ENCODE measurements around the gene TSHZ3. TPM values are rescaled to one million over a fixed set of nuclear protein-coding genes. Genes with fewer than 3 reads are reported as not detected.

The TSHZ3 gene
- total RNA-seq, 1 donor from 2014 or later = 6.1 TPM

DNA sequence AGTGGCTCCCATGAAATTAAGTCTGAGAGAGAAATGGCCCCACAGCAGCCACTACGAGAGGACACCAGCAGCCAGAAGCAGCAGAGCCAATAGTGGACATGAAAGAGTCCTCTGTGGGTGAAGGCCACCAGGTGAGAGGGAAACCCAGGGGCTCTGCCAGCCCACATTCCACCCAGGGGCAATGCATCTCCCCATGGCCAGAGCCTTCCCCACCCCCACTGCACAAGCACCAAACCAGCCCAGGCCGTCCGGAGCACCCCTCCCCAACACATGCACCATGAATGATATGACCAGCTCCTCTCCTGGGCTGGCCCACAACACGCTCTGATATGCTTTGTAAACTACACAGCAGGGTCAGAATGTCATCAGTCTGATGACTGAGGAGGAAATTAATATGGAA, 66.9 kb downstream of the TSHZ3 start:
- H4K20me1 ChIP-seq (ENCODE audit: insufficient read depth, low read length) = peaks cover 58% of the 10 kb centered on the region

DNA sequence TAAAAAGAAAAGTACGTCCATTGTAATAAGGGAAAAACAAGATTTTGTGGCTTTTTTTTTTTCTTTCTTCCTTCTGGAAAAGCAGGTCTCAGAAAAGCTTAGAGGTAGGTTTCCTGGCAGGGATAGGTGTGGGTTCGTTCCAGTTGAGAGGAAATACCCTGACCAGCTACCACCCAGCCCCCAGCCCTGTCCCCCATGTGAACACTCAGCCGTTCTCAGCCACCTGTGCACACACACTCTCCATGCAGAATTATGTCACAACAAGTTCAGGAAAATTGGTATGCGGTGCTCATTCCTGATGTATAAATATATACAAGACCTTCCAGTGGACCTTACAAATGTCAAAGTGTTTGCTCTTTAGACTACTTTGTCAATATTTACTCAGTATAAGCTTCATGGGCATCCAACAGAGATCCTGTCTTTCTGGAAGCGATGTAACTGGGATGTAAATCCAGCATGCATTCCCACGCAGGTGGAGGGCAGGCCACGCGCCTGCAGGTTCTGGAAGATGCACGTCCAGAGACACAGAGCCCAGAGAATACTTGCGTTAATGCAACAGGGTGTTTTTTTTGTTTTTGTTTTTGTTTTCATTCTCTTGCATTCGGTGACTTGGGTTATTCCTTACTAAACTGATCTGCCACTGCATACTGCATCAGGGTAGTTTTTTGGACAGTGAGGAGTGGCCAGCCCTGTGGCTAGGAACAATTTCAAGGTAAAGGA, 68.8 kb downstream of the TSHZ3 start:
- H3K27me3 ChIP-seq (ENCODE audit: insufficient read depth, low read length) = no peaks in the 10 kb centered on the region
- H3K36me3 ChIP-seq (ENCODE audit: insufficient read depth, low read length) = peaks cover 8% of the 10 kb centered on the region
- no peaks in the 10 kb centered on the region for H3K4me1 ChIP-seq (ENCODE audit: insufficient read depth, low read length)
- TF ChIP-seq, protein P1, sequence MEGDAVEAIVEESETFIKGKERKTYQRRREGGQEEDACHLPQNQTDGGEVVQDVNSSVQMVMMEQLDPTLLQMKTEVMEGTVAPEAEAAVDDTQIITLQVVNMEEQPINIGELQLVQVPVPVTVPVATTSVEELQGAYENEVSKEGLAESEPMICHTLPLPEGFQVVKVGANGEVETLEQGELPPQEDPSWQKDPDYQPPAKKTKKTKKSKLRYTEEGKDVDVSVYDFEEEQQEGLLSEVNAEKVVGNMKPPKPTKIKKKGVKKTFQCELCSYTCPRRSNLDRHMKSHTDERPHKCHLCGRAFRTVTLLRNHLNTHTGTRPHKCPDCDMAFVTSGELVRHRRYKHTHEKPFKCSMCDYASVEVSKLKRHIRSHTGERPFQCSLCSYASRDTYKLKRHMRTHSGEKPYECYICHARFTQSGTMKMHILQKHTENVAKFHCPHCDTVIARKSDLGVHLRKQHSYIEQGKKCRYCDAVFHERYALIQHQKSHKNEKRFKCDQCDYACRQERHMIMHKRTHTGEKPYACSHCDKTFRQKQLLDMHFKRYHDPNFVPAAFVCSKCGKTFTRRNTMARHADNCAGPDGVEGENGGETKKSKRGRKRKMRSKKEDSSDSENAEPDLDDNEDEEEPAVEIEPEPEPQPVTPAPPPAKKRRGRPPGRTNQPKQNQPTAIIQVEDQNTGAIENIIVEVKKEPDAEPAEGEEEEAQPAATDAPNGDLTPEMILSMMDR (IDR thresholded peaks at IDR 0.05; ENCODE audit: insufficient read depth, low read depth, low read length) = no peak
- TF ChIP-seq EZH2 (IDR thresholded peaks at IDR 0.05; ENCODE audit: insufficient read depth, low read length) = no peak
- no peak overlapping the region for H3K4me3 ChIP-seq (ENCODE audit: insufficient read depth, low read depth, low read length)
- no peak overlapping the region for H3K9ac ChIP-seq (ENCODE audit: low read length)
- no peak overlapping the region for H3K4me3 Mint-ChIP-seq (ENCODE audit: unreplicated experiment)
- H3K79me2 ChIP-seq (ENCODE audit: insufficient read depth, low read length) = peaks cover 44% of the 10 kb centered on the region
- H3K4me2 ChIP-seq (ENCODE audit: low read length) = no peak overlapping the region
- H2AFZ ChIP-seq (ENCODE audit: low read depth, low read length) = no peak overlapping the region
- H3K27ac ChIP-seq (ENCODE audit: low read depth, low read length) = no peak overlapping the region
- H4K20me1 ChIP-seq (ENCODE audit: insufficient read depth, low read length) = peaks cover 60% of the 10 kb centered on the region
- no peaks in the 10 kb centered on the region for H3K9me3 ChIP-seq (ENCODE audit: insufficient read depth, low read depth, low read length)
- peaks cover 20% of the 10 kb centered on the region for H3K36me3 Mint-ChIP-seq (ENCODE audit: low read depth, unreplicated experiment)
- no peak overlapping the region for H3K27ac Mint-ChIP-seq (ENCODE audit: unreplicated experiment)
- no peaks in the 10 kb centered on the region for H3K9me3 Mint-ChIP-seq (ENCODE audit: unreplicated experiment)
- no peaks in the 10 kb centered on the region for H3K27me3 Mint-ChIP-seq (ENCODE audit: low read depth, unreplicated experiment)
- H3K4me1 Mint-ChIP-seq (ENCODE audit: low read depth, unreplicated experiment) = peaks cover 5% of the 10 kb centered on the region
- DNase-seq (ENCODE audit: low read depth) = no peak
- no peak for FAIRE-seq

More for the DNA sequence above, 66.9 kb downstream of the TSHZ3 start:
- Mint-ChIP-seq H3K27ac (ENCODE audit: unreplicated experiment) (no peak overlapping the region), H3K4me1 (ENCODE audit: low read depth, unreplicated experiment) (peaks cover 12% of the 10 kb centered on the region), H3K27me3 (ENCODE audit: low read depth, unreplicated experiment) (no peaks in the 10 kb centered on the region), H3K36me3 (ENCODE audit: low read depth, unreplicated experiment) (peaks cover 16% of the 10 kb centered on the region), H3K9me3 (ENCODE audit: unreplicated experiment) (no peaks in the 10 kb centered on the region), H3K4me3 (ENCODE audit: unreplicated experiment) (no peak overlapping the region)
- no peaks in the 10 kb centered on the region for H3K27me3 ChIP-seq (ENCODE audit: insufficient read depth, low read length)
- peaks cover 2% of the 10 kb centered on the region for H3K4me1 ChIP-seq (ENCODE audit: insufficient read depth, low read length)
- FAIRE-seq (no peak), DNase-seq (ENCODE audit: low read depth) (no peak)
- no peak overlapping the region for H3K4me2 ChIP-seq (ENCODE audit: low read length)
- no peak overlapping the region for H3K27ac ChIP-seq (ENCODE audit: low read depth, low read length)
- no peak overlapping the region for H2AFZ ChIP-seq (ENCODE audit: low read depth, low read length)
- no peak overlapping the region for H3K9ac ChIP-seq (ENCODE audit: low read length)
- TF ChIP-seq, protein P1 (IDR thresholded peaks at IDR 0.05; ENCODE audit: insufficient read depth, low read depth, low read length) = no peak
- no peak for TF ChIP-seq EZH2 (IDR thresholded peaks at IDR 0.05; ENCODE audit: insufficient read depth, low read length)
- no peaks in the 10 kb centered on the region for H3K9me3 ChIP-seq (ENCODE audit: insufficient read depth, low read depth, low read length)
- H3K4me3 ChIP-seq (ENCODE audit: insufficient read depth, low read depth, low read length) = no peak overlapping the region
- H3K79me2 ChIP-seq (ENCODE audit: insufficient read depth, low read length) = peaks cover 48% of the 10 kb centered on the region
- peaks cover 3% of the 10 kb centered on the region for H3K36me3 ChIP-seq (ENCODE audit: insufficient read depth, low read length)

DNA sequence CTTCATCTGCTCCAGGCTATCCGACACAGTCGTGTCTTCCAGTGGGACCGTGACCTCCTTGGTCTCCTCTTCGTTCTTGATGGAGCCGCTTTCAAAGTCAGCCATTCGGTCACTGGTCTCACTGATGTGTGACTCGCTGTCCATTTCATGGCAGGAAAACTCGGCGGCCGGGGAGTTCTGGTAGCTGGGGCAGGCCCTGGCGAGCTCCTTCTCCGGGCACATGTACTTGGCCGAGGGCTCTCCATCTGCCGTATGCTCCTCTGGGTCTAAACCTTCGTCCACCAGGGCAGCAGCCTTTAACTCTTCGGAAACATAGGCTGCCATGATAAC, 69.8 kb downstream of the TSHZ3 start:
- Histone ChIP-seq H3K9me3 (ENCODE audit: insufficient read depth, low read depth, low read length) (no peaks in the 10 kb centered on the region), H3K4me3 (ENCODE audit: insufficient read depth, low read depth, low read length) (no peak overlapping the region), H2AFZ (ENCODE audit: low read depth, low read length) (no peak overlapping the region), H3K79me2 (ENCODE audit: insufficient read depth, low read length) (peaks cover 35% of the 10 kb centered on the region), H3K36me3 (ENCODE audit: insufficient read depth, low read length) (peaks cover 8% of the 10 kb centered on the region), H3K27ac (ENCODE audit: low read depth, low read length) (no peak overlapping the region), H4K20me1 (ENCODE audit: insufficient read depth, low read length) (peaks cover 53% of the 10 kb centered on the region), H3K27me3 (ENCODE audit: insufficient read depth, low read length) (no peaks in the 10 kb centered on the region), H3K4me1 (ENCODE audit: insufficient read depth, low read length) (no peaks in the 10 kb centered on the region), H3K4me2 (ENCODE audit: low read length) (no peak overlapping the region), H3K9ac (ENCODE audit: low read length) (no peak overlapping the region)
- H3K4me1 Mint-ChIP-seq (ENCODE audit: low read depth, unreplicated experiment) = peaks cover 5% of the 10 kb centered on the region
- H3K36me3 Mint-ChIP-seq (ENCODE audit: low read depth, unreplicated experiment) = peaks cover 20% of the 10 kb centered on the region
- no peak overlapping the region for H3K27ac Mint-ChIP-seq (ENCODE audit: unreplicated experiment)
- FAIRE-seq (no peak), DNase-seq (ENCODE audit: low read depth) (no peak)
- no peaks in the 10 kb centered on the region for H3K9me3 Mint-ChIP-seq (ENCODE audit: unreplicated experiment)
- no peak for TF ChIP-seq EZH2 (IDR thresholded peaks at IDR 0.05; ENCODE audit: insufficient read depth, low read length)
- TF ChIP-seq, protein P1 (IDR thresholded peaks at IDR 0.05; ENCODE audit: insufficient read depth, low read depth, low read length) = no peak
- H3K27me3 Mint-ChIP-seq (ENCODE audit: low read depth, unreplicated experiment) = no peaks in the 10 kb centered on the region
- H3K4me3 Mint-ChIP-seq (ENCODE audit: unreplicated experiment) = no peak overlapping the region

Measured in astrocyte (in vitro differentiated cells and primary cell).